Nephron progenitor cell (in vitro differentiated cells): ENCODE data around the gene CDK17.
"Not testable (repeated sequence)": the region's sequence is repeated elsewhere in the genome, so short reads cannot be mapped to it uniquely, and the experiment has no call there.

ENCODE experiments used
- DNase-seq: peaks from one replicate; pipeline ENCODE4 v3.0.0; 2021
- H3K27ac Mint-ChIP-seq: 2 replicates; pipeline ENCODE4 v1.8.0; 2021; ENCODE audit warnings: mild to moderate bottlenecking, moderate library complexity, mixed read lengths
- H3K27me3 Mint-ChIP-seq: 2 replicates; pipeline ENCODE4 v1.8.0; 2021; ENCODE audit warnings: mild to moderate bottlenecking, low read depth, mixed read lengths; ENCODE audit not compliant: poor library complexity
- H3K36me3 Mint-ChIP-seq: 2 replicates; pipeline ENCODE4 v1.8.0; 2021; ENCODE audit warnings: low read depth, mixed read lengths
- H3K4me1 Mint-ChIP-seq: 2 replicates; pipeline ENCODE4 v1.8.0; 2021; ENCODE audit warnings: mixed read lengths
- H3K4me3 Mint-ChIP-seq: 2 replicates; pipeline ENCODE4 v1.8.0; 2021; ENCODE audit warnings: mild to moderate bottlenecking, moderate library complexity, mixed read lengths
- H3K9me3 Mint-ChIP-seq: 2 replicates; pipeline ENCODE4 v1.8.0; 2021; ENCODE audit warnings: mild to moderate bottlenecking, moderate library complexity, mixed read lengths
- TF ChIP-seq, protein P1 (sequence below): fragments of 200-600 bp; sonication (generic); IDR thresholded peaks from 2 replicates; pipeline ENCODE4 v1.5.0; 2021; ENCODE audit warnings: antibody characterized with exemption

Gene CDK17

DNA sequence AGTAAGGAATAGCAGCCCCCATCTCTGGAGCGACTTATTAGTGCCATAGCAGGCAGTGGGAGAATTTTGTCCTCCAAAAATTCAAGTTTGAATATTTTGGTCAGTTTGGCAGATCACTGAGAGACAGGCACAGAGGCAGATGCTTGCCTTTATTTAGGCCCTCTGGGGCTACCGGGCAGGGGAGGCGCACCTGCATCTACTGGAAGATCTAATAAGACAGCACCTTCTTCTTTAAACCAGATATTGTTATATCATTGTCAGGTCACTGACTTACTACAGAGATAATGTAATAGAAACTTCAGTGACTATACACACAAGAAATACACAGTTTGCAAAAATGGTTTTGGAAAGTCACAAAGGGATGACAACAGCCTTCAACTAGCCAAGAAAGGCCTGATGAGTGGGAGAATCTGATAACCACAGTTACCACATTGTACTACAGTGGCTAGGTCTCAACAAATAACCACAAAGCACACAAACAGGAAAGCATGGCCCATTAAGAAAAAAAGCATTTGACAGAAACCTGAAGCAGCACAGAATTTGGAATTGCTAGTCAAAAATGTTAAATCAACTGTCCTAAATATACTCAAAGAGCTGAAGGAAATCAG, 56.8 kb downstream of the CDK17 start:
- H3K9me3 Mint-ChIP-seq = peaks cover 58% of the 10 kb centered on the region
- H3K27me3 Mint-ChIP-seq = no peaks in the 10 kb centered on the region
- H3K27ac Mint-ChIP-seq = no peak overlapping the region
- no peaks in the 10 kb centered on the region for H3K4me1 Mint-ChIP-seq
- TF ChIP-seq, protein P1, sequence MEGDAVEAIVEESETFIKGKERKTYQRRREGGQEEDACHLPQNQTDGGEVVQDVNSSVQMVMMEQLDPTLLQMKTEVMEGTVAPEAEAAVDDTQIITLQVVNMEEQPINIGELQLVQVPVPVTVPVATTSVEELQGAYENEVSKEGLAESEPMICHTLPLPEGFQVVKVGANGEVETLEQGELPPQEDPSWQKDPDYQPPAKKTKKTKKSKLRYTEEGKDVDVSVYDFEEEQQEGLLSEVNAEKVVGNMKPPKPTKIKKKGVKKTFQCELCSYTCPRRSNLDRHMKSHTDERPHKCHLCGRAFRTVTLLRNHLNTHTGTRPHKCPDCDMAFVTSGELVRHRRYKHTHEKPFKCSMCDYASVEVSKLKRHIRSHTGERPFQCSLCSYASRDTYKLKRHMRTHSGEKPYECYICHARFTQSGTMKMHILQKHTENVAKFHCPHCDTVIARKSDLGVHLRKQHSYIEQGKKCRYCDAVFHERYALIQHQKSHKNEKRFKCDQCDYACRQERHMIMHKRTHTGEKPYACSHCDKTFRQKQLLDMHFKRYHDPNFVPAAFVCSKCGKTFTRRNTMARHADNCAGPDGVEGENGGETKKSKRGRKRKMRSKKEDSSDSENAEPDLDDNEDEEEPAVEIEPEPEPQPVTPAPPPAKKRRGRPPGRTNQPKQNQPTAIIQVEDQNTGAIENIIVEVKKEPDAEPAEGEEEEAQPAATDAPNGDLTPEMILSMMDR = no peak
- H3K36me3 Mint-ChIP-seq = peaks cover 68% of the 10 kb centered on the region
- no peak for DNase-seq
- no peak overlapping the region for H3K4me3 Mint-ChIP-seq

DNA sequence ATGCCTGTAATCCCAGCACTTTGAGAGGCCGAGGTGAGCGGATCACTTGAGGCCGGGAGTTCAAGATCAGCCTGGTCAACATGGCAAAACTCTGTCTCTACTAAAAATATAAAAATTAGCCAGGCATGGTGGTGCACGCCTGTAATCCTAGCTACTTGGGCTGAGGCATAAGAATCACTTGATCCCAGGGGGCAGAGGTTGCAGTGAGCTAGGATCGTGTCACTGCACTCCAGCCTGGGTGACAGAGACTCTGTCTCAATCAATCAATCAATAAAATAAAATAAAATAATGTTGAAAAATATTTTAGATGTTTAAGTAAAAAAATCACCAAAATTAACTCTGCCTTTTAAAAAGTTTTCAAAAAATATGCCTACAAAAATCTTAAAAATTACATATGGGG, 60.6 kb downstream of the CDK17 start:
- H3K27ac Mint-ChIP-seq = not testable (repeated sequence)

GRCh38 chr12:96338852-96339471, 61.3 kb downstream of the CDK17 start:
- H3K4me3 Mint-ChIP-seq = no peak overlapping the region
- peaks cover 52% of the 10 kb centered on the region for H3K9me3 Mint-ChIP-seq
- H3K27ac Mint-ChIP-seq = no peak overlapping the region
- TF ChIP-seq, protein P1 = no peak
- H3K36me3 Mint-ChIP-seq = peaks cover 74% of the 10 kb centered on the region
- no peak for DNase-seq
- H3K4me1 Mint-ChIP-seq = no peaks in the 10 kb centered on the region
- H3K27me3 Mint-ChIP-seq = no peaks in the 10 kb centered on the region

More for the DNA sequence above, 60.6 kb downstream of the CDK17 start:
- H3K4me3 Mint-ChIP-seq, DNase-seq, H3K27me3 Mint-ChIP-seq, H3K4me1 Mint-ChIP-seq: not testable (repeated sequence)
- peaks cover 59% of the 10 kb centered on the region for H3K9me3 Mint-ChIP-seq
- H3K36me3 Mint-ChIP-seq = peaks cover 74% of the 10 kb centered on the region

GRCh38 chr12:96337953-96338352, 62.3 kb downstream of the CDK17 start:
- Mint-ChIP-seq H3K27ac (no peak overlapping the region), H3K36me3 (peaks cover 67% of the 10 kb centered on the region), H3K4me1 (no peaks in the 10 kb centered on the region), H3K9me3 (peaks cover 42% of the 10 kb centered on the region), H3K27me3 (no peaks in the 10 kb centered on the region), H3K4me3 (no peak overlapping the region)
- TF ChIP-seq, protein P1 = no peak
- DNase-seq = no peak

DNA sequence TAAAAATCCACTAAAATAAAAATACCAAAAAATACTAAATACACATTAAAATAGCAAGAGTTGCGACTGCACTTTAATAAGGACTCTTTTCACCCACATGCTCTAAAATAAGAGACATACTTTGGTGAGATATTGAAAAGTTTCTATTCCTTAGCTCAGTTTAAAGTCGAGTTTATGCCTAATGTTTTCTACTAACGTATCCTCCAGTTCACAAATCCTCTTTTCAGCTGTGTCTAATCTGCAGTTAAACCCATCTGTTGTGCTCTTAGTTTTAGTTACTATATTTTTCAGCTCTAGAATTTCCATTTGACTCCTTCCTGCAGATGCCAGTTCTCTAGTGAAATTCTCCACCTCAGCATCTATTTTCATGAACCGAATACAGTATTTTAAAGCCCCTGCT, 63.8 kb downstream of the CDK17 start:
- Mint-ChIP-seq H3K4me3 (no peak overlapping the region), H3K9me3 (peaks cover 38% of the 10 kb centered on the region), H3K36me3 (peaks cover 62% of the 10 kb centered on the region), H3K27me3 (no peaks in the 10 kb centered on the region), H3K27ac (no peak overlapping the region), H3K4me1 (no peaks in the 10 kb centered on the region)
- TF ChIP-seq, protein P1 = no peak
- no peak for DNase-seq

DNA sequence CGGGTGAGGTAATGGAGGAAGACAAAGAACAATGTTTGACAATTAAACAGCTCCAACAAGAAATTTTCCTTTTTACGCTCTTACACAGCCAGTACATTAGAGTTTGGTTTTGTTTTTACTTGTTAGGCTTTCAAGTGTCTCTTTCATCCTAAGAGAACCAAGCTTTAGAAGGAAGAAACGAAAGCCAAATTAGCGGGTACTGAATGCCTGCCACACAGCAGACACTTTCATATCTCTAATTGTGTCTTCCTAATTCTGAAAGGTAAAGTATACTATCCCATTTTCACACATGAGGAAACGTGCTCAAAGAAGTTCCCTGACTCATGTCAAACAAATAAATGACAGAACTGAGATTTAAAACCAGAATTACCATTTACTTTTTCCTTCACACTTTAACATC, 65.0 kb downstream of the CDK17 start:
- H3K27me3 Mint-ChIP-seq = no peaks in the 10 kb centered on the region
- H3K36me3 Mint-ChIP-seq = peaks cover 61% of the 10 kb centered on the region
- no peaks in the 10 kb centered on the region for H3K4me1 Mint-ChIP-seq
- DNase-seq = no peak
- no peak overlapping the region for H3K4me3 Mint-ChIP-seq
- TF ChIP-seq, protein P1 = no peak
- peaks cover 38% of the 10 kb centered on the region for H3K9me3 Mint-ChIP-seq
- H3K27ac Mint-ChIP-seq = no peak overlapping the region
